HUES64 (cell line): ENCODE results near the gene DCAF6.

Experiments
- H3K27ac ChIP-seq: 2 replicates; pipeline ENCODE4 v1.7.0; 2013; ENCODE audit warnings: low read depth, low read length, inconsistent platforms
- H3K27me3 ChIP-seq: 2 replicates; pipeline ENCODE4 v1.6.1; 2013; ENCODE audit warnings: mild to moderate bottlenecking, low read length; ENCODE audit not compliant: insufficient read depth
- H3K36me3 ChIP-seq: 2 replicates; pipeline ENCODE4 v1.6.1; 2013; ENCODE audit warnings: mild to moderate bottlenecking, low read length; ENCODE audit not compliant: insufficient read depth
- H3K4me1 ChIP-seq: 2 replicates; pipeline ENCODE4 v1.6.1; 2013; ENCODE audit warnings: mild to moderate bottlenecking, low read length, moderate library complexity; ENCODE audit not compliant: insufficient read depth
- H3K4me3 ChIP-seq: 2 replicates; pipeline ENCODE4 v1.5.1; 2013; ENCODE audit warnings: mild to moderate bottlenecking, low read length, moderate library complexity
- H3K9ac ChIP-seq: 2 replicates; pipeline ENCODE4 v1.6.1; 2013; ENCODE audit warnings: mild to moderate bottlenecking, low read depth, low read length
- H3K9me3 ChIP-seq: 2 replicates; pipeline ENCODE4 v1.6.1; 2013; ENCODE audit warnings: low read depth, low read length; ENCODE audit not compliant: insufficient read depth
- WGBS: fragments of 150-250, 120-280 bp; methylation state at CpG from one replicate; pipeline ENCODE4 v1.1.7; 2013; ENCODE audit warnings: missing lambda C conversion rate; 5-methylcytosine and 5-hydroxymethylcytosine counted together

DCAF6 gene

DNA sequence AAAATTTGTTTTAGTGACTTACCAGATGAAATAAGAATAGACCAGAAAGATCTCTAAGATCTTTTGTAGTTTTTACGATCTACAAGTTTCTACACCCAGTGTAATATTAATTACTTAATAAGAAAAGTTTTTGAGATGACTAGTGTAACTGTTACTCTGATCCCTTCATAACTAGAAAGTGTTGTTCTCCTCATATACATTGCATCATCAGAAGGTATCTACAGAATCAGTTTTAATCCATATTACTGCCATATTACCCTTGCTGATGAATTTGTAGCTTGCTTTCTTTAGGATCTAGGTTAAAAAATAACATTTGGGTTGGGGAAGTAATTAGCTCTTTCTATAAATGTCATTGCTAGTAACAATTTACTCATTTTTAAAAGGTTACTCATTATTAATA, 127.7 kb downstream of the DCAF6 start:
- H3K27ac ChIP-seq: no peak overlapping the region
- no peaks in the 10 kb centered on the region for H3K4me1 ChIP-seq
- peaks cover 59% of the 10 kb centered on the region for H3K36me3 ChIP-seq
- no peak overlapping the region for H3K4me3 ChIP-seq
- no peak overlapping the region for H3K9ac ChIP-seq
- no peaks in the 10 kb centered on the region for H3K9me3 ChIP-seq
- H3K27me3 ChIP-seq: no peaks in the 10 kb centered on the region
- no CpG with 5 or more reads among the region's 1 CpG for WGBS

DNA sequence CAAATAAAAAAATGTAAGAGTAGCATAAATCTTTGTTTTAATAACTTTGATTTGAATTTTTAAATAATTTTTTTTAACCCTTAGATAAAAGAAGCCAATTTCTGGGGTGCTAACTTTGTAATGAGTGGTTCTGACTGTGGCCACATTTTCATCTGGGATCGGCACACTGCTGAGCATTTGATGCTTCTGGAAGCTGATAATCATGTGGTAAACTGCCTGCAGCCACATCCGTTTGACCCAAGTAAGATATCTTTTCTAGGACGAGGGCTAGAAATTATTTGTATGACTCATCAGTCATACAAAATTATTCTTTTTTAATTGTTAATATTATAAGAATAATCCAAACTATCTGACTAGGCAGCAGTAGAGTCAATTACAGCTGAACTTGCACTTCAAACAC, 129.0 kb downstream of the DCAF6 start:
- Histone ChIP-seq H3K4me1 (no peaks in the 10 kb centered on the region), H3K9ac (no peak overlapping the region), H3K36me3 (peaks cover 67% of the 10 kb centered on the region), H3K9me3 (no peaks in the 10 kb centered on the region), H3K4me3 (no peak overlapping the region), H3K27me3 (no peaks in the 10 kb centered on the region), H3K27ac (no peak overlapping the region)
- whole genome bisulfite sequencing: 89% methylated on average over 2 of the region's 3 CpGs

DNA sequence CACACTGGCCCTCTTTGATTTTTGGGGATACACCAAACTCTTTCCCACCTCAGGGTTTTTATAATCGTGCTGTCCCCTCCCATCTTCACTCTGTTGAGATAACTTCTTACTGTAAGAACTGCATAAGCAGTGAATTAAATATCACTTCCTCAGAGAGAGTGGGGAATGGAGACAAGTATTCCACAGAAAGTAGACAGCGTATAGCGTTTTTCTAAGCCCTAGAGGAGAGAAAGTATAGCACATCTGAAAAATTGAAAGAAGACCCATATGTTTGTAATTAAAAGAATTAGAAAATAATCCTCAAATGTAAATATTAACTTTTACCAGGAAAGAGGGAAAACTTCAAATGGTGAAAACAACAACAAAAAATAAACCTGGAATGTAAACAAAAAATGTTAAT, 132.9 kb downstream of the DCAF6 start:
- 93% methylated on average over 3 of the region's 3 CpGs for WGBS
- Histone ChIP-seq H3K27ac (no peak overlapping the region), H3K4me1 (no peaks in the 10 kb centered on the region), H3K36me3 (peaks cover 94% of the 10 kb centered on the region), H3K27me3 (no peaks in the 10 kb centered on the region), H3K4me3 (no peak overlapping the region), H3K9ac (no peak overlapping the region), H3K9me3 (no peaks in the 10 kb centered on the region)

DNA sequence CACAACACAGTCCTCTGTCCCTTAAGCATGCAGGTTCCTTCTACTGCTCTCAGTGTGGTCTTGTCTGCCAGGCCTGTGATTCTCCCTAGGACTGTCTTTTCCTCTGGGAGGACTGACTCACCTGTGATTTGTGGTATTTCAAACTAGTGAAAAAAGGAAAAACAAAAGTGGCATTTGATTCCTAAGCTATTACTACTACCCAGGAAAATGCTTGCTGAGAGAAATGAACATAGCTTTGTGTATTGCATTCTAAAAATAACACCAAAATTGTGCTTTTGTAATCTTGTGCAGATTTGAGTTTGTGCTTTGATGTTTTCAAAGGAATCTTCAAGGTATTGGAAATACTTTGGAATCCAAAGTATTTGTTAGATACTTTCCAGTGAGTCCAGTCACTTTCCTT, 143.3 kb downstream of the DCAF6 start:
- H3K4me1 ChIP-seq: no peaks in the 10 kb centered on the region
- H3K4me3 ChIP-seq: no peak overlapping the region
- H3K9ac ChIP-seq: no peak overlapping the region
- no peaks in the 10 kb centered on the region for H3K9me3 ChIP-seq
- peaks cover 34% of the 10 kb centered on the region for H3K36me3 ChIP-seq
- no peaks in the 10 kb centered on the region for H3K27me3 ChIP-seq
- H3K27ac ChIP-seq: no peak overlapping the region

DNA sequence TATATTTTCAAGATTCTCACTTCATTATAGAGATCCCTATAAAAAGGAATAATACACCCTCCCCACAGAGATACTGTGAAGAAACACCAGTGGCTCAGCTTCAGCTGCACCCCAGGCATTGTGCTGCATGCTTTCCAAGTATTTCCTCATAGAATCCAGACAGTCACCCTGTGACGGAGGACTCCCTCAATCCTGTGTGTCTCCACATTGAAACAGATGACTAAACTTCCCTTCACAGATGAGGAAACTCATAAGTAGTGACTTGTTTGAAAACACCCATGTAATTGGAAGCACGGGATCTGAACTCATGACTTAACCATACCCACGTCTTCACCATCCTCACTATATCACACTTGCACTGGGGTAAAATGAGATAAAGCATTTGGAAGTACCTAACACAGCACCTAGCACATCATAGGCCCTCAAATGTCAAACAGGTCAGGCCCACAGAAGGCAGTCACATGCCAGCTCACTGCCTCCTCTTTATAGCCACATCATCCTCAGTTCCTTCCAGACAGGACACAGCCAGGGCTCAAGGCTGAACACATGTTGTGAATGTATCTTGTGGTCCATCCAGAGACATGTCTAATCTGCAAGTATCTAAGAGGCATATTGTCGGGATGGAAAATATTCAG, 145.0 kb downstream of the DCAF6 start:
- no peaks in the 10 kb centered on the region for H3K27me3 ChIP-seq

DNA sequence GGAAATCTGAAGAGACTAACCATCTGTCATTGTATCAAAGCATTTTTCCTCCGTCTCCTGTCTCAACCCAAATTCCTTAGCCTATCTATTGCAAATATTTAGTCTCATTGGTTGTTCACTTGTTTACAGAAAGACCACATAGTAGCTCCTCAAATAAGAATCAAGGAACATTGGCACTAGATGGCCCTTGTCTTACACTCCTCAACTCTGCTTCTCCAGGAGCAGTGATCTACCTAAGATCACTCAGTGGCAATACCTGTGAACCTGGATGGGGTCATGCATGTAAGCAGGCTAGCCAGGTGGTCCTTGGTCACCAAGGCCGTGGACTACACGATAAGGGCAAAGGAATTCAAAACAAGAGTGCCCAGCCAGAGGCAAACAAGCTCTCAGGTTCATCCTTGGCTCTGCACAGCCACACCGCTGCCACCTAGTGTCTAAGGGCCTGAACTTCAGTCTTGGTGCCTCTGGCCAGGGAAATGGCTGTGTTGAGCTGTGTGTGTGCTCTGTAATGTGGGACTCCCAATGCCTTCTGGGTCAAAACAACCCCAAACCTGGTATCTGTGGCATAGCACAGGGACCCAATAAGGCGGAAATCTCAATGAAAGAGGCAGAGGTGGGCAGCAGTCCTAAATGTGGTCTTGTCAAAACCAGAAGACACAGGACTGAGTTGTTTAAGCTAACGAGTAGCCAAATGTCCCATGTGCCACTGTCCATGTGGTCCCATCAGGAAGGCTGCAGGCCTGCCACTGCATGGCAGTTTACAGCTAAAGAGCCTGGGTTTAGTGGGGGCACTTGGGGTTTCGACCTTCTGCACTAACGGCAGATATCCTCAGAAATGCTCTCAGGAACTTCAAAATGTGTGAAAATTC, 145.8 kb downstream of the DCAF6 start:
- Histone ChIP-seq H3K9me3 (no peaks in the 10 kb centered on the region), H3K4me3 (no peak overlapping the region), H3K36me3 (peaks cover 12% of the 10 kb centered on the region), H3K27ac (no peak overlapping the region), H3K27me3 (no peaks in the 10 kb centered on the region), H3K9ac (no peak overlapping the region), H3K4me1 (no peaks in the 10 kb centered on the region)
- WGBS: 51% methylated on average over 8 of the region's 8 CpGs

More for the DNA sequence above, 145.0 kb downstream of the DCAF6 start:
- no peaks in the 10 kb centered on the region for H3K4me1 ChIP-seq
- H3K4me3 ChIP-seq: no peak overlapping the region
- no peaks in the 10 kb centered on the region for H3K9me3 ChIP-seq
- H3K27ac ChIP-seq: no peak overlapping the region
- no peak overlapping the region for H3K9ac ChIP-seq
- peaks cover 16% of the 10 kb centered on the region for H3K36me3 ChIP-seq
- WGBS: 90% methylated on average over 4 of the region's 4 CpGs

DNA sequence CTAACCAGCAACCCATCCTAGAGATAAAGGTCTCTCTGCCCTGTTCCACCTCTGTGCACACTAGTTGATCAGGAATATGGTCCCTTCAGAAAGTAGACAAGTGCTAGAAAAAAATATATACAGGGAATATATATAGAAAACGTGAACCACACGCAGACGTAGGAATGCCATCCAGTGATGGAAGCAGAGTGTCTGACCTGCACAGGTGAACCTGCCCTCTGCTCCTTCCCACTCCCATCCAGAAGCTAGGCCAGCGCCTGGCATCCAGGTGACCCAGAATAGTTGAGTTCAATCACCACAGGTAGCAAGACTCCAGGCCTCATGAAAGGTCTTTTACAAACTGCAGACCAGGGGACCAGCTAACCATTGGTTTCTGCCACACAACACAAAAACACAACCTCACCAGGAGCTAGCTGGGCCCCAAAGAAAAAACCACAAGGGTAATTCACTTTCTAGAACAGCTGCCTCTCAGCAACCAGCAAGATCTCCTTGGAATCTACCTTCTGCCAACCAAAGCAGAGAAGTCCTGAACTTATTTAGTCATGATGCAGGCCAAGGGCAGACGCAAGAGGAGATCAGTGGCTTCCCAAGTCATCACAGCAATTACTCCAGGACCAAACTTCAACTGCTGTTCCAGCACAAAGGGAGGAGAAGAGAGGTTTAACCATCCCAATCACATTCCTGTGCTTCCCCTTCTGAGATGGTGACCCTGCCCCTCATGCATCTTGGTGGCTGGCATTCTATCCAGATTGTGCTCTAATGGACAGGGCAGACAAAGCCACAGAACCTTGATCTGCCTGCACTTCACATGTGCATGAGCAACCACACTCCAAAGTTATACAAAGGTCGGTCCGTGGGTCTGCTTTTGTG, 147.2 kb downstream of the DCAF6 start:
- Histone ChIP-seq H3K4me1 (no peaks in the 10 kb centered on the region), H3K9me3 (no peaks in the 10 kb centered on the region), H3K27ac (no peak overlapping the region), H3K36me3 (peaks cover 6% of the 10 kb centered on the region; the same call in 1 of the 2 replicates), H3K4me3 (no peak overlapping the region), H3K27me3 (no peaks in the 10 kb centered on the region), H3K9ac (no peak overlapping the region)
- WGBS: 94% methylated on average over 7 of the region's 7 CpGs

DNA sequence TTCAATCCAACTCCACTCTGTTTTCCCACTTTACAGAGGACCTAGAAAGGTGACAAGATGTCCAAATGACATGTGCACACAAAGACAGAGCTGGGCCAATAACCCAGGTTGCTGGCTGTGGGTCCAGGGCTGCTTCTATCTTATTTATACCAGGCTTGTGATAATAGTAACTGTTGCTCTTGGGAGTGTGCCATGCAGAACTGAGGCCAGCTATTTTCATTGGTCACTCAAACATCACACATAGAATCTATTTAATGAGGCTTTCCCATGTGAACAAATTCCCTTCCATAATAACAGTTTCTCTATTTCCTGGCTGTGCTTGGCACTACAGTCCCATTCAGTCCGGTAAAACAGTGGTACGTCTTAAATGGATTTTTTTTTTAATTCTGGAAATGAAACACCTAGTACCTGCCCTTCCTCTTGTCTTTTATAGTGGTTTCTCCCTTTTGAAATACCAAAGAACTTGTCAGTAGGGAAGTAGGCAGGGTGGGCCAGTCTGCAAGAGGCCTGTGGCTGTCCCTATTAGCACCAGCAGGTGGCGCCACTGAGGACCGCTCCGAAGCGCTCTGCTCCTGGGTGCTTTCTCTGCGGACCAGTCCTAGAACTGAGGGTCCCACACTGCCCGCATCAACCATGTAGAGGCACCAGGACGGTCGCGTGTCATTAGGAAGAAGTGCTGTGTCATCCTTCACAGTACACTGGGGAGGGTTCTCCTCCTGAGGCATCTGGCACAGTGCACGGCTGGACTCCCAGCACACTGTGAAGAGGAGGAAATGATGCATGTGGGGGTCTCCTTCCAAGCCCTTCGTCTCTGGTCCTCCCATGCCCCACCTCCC, 148.1 kb downstream of the DCAF6 start:
- Histone ChIP-seq H3K27me3 (no peaks in the 10 kb centered on the region), H3K9me3 (no peaks in the 10 kb centered on the region), H3K4me3 (no peak overlapping the region), H3K27ac (no peak overlapping the region), H3K4me1 (no peaks in the 10 kb centered on the region), H3K9ac (no peak overlapping the region), H3K36me3 (peaks cover 6% of the 10 kb centered on the region; the same call in 1 of the 2 replicates)
- WGBS: 40% methylated on average over 12 of the region's 13 CpGs

DNA sequence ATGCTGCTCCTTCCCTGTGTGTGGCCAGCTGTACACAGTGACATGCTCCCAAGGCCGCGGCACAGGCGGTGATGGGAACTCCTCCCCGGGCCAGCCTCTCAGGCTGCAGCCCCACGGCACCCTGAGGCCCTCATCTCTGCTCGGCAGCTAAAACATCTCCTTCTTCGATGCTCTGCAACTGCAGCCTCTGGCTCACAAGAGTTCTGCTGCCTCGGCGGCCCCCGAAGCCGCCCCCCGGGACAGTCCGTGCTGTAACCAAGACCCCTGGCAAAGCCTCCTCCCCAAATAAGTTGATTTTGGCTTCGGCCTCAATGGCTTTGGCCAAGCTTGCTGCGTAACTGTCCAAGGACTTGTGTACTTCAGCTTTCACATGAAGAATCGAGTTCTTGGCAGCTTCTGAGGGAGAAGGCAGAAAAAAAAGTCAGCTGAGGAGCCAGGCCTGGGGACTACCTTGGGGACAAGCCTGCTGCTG, 149.0 kb downstream of the DCAF6 start:
- H3K9ac ChIP-seq: no peak overlapping the region
- H3K9me3 ChIP-seq: no peaks in the 10 kb centered on the region
- H3K27me3 ChIP-seq: no peaks in the 10 kb centered on the region
- H3K36me3 ChIP-seq: peaks cover 6% of the 10 kb centered on the region; the same call in 1 of the 2 replicates
- 94% methylated on average over 16 of the region's 16 CpGs for WGBS
- no peaks in the 10 kb centered on the region for H3K4me1 ChIP-seq
- H3K27ac ChIP-seq: no peak overlapping the region
- H3K4me3 ChIP-seq: no peak overlapping the region

DNA sequence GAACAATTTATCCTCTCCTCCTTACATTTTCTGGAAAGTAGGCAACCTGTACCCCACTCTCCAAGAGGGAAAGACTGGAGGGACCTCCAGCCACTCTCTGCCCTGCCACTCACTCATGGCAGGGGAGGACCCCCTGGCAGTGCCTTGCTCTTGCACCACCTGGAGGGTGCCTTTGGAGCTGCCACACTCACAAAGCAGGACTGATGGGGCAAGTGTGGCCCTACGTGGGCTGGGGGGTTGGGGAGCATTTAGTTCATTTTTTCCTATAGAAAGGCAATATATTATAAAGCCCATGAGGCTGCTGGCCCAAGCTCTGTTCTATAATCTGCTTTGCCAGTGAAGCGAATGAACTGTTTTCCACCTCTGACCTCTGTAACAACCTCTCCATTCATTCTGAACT, 150.0 kb downstream of the DCAF6 start:
- Histone ChIP-seq H3K4me3 (no peak overlapping the region), H3K9me3 (no peaks in the 10 kb centered on the region), H3K27me3 (no peaks in the 10 kb centered on the region), H3K4me1 (no peaks in the 10 kb centered on the region), H3K27ac (no peak overlapping the region), H3K9ac (no peak overlapping the region), H3K36me3 (peaks cover 6% of the 10 kb centered on the region; the same call in 1 of the 2 replicates)
- 100% methylated on average over 1 of the region's 2 CpGs for WGBS
